HK-2 (cell line): ENCODE measurements around the gene C1QC.

Source experiments
- DNase-seq: peaks from one replicate; pipeline ENCODE4 v3.0.0-alpha.2; 2018; ENCODE audit not compliant: unreplicated experiment

The C1QC gene

GRCh38 chr1:22643381-22643780, at the start of gene C1QC:
C1QC (plus strand) TSS chr1:22643633; CDS start chr1:22644024, 391 bp downstream.
- DNase-seq: no peak

- DNase-seq: no peak
Measured at GRCh38 chr1:22594396-22594795, 49.0 kb upstream of the C1QC start.

DNA sequence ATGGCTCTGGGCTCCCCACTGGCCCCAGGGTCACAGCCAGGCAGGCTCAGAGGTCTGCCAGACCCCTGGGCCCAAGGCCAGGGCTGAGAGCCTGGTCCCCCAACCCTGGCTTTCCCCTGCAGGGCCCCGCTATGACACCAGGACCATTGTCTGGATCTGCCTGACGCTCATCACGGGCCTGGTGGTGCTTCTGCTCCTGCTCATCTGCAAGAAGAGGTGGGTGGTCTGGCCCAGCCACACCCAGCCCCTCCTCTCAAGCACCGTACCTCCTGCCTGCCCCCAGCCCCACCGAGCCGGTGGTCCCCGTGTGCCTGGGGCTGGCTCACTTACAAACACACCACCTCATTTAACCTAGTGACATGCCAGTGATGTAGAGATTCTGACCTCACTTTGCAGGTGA, 48.3 kb upstream of the C1QC start:
- DNase-seq: no peak

- no peak for DNase-seq
Measured at GRCh38 chr1:22597301-22597965, 46.0 kb upstream of the C1QC start.

DNA sequence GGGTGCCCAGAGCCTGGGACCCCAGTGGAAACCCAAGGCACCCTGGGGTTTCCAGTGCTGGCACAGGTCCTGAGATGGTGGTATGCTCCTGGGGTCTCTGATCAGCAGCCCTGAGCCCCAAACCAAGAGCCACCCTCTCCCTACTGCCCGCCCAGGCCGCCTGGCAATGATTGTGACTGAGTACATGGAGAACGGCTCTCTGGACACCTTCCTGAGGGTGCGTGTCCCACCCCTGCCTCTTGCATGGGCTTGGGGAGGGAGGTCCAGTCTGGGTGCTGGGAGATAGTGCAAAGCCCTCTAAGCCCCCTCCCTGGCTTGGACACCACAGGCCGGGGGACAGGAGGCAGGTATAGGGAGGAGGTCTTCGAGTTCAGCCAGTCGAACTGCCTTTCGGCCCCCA, 45.4 kb upstream of the C1QC start:
- no peak for DNase-seq

DNA sequence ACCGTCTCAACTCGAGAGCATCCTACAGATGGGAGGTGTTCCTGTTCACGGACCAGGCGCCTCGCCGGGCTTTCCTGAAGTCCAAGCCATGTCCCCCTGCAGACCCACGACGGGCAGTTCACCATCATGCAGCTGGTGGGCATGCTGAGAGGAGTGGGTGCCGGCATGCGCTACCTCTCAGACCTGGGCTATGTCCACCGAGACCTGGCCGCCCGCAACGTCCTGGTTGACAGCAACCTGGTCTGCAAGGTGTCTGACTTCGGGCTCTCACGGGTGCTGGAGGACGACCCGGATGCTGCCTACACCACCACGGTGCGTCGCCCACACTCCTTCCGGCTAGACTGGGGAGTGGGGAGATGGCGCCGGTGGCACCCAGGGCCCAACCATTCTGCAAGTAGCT, 44.7 kb upstream of the C1QC start:
- no peak for DNase-seq

DNA sequence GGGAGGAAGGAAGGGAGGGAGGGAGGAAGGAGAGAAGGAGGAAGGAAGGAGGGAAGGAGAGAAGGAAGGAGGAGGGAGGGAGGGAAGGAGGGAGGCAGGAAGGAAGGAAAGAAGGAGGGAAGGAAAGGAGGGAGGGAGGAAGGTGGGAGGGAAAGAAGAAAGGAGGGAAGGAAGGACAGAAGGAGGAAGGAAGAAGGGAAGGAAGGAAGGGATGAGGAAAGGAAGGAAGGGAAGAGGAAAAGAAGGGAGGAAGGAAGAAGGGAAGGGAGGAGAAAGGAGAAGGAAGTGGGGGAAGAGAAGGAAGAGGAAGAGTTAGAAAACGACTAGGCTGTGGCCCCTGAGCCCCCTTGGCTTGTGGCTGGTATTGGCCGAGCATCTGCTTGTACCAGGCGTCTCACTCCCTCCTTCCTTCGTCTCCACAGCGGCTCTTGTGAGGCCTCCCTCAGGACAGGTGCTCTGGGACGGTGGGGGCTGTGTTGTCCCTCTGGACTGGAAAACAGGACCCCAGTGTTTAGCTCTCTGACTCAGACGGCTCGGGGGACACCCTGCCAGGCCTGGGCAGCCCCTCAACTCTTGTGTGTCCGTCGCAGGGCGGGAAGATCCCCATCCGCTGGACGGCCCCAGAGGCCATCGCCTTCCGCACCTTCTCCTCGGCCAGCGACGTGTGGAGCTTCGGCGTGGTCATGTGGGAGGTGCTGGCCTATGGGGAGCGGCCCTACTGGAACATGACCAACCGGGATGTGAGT, 43.2 kb upstream of the C1QC start:
- DNase-seq: no peak

GRCh38 chr1:22600817-22601605, 42.4 kb upstream of the C1QC start:
- DNase-seq: no peak

GRCh38 chr1:22601610-22602009, 41.8 kb upstream of the C1QC start:
- DNase-seq: no peak

DNA sequence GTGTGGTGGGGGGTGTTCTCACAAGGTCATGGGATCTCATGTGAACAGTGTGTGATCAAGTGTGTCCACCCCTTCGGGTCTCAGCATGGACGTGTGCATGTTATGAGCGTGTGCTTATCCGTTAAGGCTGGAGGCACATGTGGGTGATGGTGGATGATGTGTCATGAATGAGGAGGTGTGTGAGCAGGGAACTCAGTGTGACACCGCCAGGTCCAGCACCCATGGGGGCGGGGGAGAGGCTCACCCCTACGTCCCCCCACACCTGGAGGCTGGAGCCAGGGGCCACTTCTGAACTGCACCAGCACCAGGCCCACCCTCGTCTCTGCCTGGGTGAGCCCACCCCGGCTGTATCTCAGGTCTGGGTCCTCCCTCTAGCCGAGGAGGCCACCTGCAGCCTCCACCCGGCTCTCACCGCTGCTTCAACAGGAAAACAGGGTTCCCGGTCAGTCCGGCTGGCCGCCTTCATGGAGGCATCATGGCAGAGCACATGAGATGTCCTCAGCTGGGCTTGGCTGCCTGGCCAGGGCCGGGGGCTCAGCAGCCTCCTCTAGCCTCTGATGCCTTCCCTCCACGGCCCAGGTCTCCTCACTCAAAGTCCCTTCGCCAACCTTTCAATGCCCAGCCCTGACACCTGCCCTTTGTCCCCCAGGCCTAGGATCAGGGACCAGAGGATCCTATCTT, 41.2 kb upstream of the C1QC start:
- DNase-seq: no peak

DNA sequence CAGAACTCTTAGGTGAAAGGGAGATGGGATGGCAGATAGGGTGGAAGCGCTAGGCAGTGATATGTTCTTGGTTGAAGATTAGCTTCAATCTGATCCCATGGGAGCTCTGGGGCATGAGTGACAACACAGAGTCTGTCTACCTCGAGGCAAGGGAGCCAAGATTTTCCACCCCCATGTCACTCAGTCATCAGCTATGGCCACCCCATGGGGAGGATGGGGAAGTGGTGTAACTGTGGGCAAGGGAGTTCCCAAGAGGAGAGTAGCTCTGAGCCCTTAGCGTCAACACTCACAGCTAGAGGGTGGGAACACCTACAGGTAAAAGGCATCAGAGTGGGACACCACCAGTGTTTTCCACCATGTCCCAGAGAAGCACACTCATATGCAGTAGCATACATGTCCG, 37.3 kb upstream of the C1QC start:
- no peak for DNase-seq

DNA sequence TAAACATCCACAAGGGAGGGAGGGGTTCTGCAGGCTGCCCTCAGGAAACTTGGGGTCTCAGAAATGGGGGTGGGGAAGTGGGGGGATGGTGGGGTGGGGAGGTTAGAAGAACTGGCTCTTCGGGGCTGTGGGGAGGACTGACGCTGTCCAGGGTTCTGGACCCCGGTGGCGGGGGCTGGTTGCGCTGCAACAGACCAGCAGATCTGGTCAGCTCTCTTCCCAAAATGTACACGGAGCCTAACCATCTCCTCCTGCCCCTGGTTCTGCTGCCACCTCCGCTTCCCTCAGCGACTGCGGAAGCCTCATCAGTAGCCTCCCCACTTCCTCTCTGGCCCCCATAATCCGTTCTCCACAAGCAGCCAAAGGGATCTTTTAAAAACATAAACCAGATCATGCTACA, 36.3 kb upstream of the C1QC start:
- no peak for DNase-seq

DNA sequence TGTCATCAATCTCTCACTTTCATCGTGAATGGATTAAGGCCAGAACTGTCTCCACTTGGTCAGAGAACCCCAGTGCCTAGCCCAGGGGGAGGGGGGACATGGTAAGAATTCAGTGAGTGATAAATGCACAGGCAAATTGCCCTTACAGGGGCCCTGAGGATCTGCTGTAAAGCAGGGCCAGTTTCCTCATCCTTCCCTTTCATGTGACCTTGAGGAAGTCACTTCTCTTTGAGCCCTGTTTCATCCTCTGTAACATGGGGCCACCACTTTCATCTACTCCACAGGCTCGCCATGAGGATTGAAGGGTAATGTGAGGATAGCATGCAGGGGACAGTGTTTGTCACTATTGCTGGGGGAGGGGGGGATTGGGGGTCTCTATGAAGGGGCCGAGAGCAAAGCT, 35.1 kb upstream of the C1QC start:
- no peak for DNase-seq

DNA sequence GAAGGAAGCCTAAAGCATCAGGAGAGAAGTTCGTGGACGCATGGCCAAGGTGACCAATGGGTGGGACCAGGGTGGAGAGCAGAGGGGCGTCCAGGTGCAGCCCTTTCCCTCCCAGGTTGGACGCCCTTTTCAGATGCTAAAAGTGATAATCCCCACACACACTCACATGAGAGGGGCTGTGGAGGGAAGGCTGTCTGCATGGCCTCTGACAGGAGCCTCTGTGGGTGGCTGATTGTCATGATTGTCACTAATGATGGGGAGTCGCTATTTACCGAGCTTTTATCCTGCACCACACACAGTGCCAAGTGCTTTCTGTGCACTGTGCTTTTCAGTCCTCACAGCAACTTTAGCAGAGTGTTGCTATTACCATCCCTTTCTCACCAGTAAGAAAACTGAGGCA, 34.1 kb upstream of the C1QC start:
- DNase-seq: no peak

DNA sequence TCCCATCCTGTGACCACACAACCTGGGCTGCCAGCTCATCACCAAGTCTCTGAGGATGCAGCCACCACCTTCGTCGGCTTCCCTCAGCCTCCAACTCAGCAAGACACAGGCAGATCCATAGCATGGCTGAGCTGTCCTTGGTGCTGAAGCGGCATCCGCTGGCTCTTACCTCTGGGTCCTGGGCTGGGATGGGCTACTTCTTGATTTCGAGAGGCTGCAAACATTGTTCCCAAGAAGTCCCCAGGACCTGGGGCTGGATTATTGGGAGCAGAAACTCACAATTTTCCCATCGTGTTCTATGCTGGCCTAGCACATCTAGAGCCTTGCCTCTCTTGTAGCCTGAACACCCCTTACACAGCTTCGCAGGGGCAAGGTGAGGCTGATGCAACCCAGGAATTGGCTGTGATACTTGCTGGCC, 31.9 kb upstream of the C1QC start:
- DNase-seq: peak; percentile 69

GRCh38 chr1:22612671-22613571, 30.5 kb upstream of the C1QC start:
- DNase-seq: no peak

DNA sequence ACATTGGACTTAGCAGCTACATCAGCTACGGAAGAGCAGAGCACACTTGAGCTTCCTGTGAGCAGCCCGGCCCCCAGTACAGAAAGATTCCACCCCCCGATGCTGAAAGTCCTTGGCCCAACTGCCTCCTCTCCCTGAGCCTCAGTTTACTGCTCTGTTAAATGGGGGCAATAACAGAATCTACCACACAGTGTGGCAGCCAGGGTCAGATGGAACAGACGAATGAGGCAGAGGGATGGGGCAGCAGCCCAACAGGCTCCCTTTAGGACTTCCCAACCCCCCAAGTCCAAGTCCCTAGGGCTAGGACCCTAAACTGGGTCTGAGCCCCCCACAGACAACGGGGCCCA, 29.9 kb upstream of the C1QC start:
- DNase-seq: no peak

DNA sequence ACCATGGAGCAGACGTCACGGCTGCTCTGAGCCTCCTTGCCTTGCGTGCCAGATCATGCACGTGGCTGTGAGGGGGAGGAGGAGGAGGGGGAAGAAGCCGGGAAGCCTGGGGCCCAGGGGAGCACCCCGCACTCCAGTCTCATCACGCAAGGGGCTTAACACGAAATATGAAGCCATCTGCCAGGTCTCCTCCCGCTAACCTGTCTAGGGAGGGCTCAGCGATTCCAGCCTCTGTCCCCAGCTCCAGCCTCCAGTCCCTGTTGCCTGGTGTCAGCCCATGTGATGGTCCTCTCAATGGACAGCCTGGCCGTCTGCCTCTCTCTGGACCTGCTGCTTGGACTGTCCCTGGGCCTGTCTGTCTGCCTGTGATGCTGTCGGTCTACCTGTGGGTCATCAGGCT, 29.5 kb upstream of the C1QC start:
- DNase-seq: no peak

GRCh38 chr1:22615886-22616285, 27.5 kb upstream of the C1QC start:
- DNase-seq: no peak

- no peak for DNase-seq
Measured at GRCh38 chr1:22616571-22616970, 26.9 kb upstream of the C1QC start.

- no peak for DNase-seq
Measured at GRCh38 chr1:22618056-22618455, 25.4 kb upstream of the C1QC start.
